SK-N-MC (cell line): ENCODE measurements around the gene SLC22A4.

ENCODE experiments used
- EZH2 ChIP-seq: fragments of 200-600 bp; sonication (generic); IDR thresholded peaks from one replicate; pipeline ENCODE4 v1.6.1; 2017; ENCODE audit warnings: antibody characterized with exemption
- POLR2AphosphoS5 ChIP-seq: IDR thresholded peaks from 2 replicates; pipeline ENCODE4 v1.6.1; 2012; ENCODE audit warnings: mild to moderate bottlenecking, low read depth, low read length, borderline replicate concordance

DNA sequence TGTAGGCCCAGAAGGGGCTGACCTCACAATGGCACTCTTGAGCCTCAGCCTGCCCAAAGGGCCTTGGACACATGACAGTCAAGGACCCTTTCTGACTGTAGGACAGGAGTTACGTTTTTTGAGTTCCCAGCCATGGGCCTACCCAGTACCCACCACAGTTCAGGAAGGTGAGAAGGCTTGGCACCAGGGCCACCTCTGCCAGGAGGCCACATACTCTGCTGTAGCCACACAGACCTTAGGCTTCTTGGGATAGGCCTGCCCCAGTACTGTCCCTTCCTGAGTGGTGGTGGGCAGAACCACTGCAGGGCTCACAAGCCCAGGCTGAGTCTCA lies 23.9 kb upstream of the SLC22A4 start:
- TF ChIP-seq POLR2AphosphoS5 = no peak
- no peak for TF ChIP-seq EZH2
